Lower leg skin (tissue), 4 donors: Measurements from ENCODE around the gene SLC40A1. TPM values are rescaled to one million over a fixed set of nuclear protein-coding genes. Genes with fewer than 3 reads are reported as not detected.

Source experiments
- DNase-seq, 2 donors: peaks; one replicate each; pipeline ENCODE4 v3.0.0-alpha.2; 2019; ENCODE audit warnings: low spot score in 2 of 2
- H3K4me3 ChIP-seq: fragments of 200-600 bp; sonication (generic); 2 replicates; pipeline ENCODE4 v1.5.1; 2017; ENCODE audit warnings: mild to moderate bottlenecking, low read depth; ENCODE audit not compliant: poor library complexity, severe bottlenecking
- CTCF ChIP-seq, 3 donors: fragments of 450-650 bp; IDR thresholded peaks; one replicate each; pipeline ENCODE4 v1.5.1; 2016; ENCODE audit warnings: antibody characterized with exemption in 3 of 3, mild to moderate bottlenecking in 3 of 3, moderate library complexity in 2 of 3
- POLR2A ChIP-seq, 2 donors: fragments of 450-650 bp; IDR thresholded peaks; one replicate each; pipeline ENCODE4 v1.6.1; 2016 to 2017; ENCODE audit warnings: antibody characterized with exemption in 2 of 2, mild to moderate bottlenecking in 1 of 2, moderate library complexity in 1 of 2
- WGBS, 2 donors: methylation state at CpG; one replicate each; pipeline ENCODE4 v1.1.5; 2018; 5-methylcytosine and 5-hydroxymethylcytosine counted together
- intact Hi-C: fragments of 100-400 bp; cut with DNase I; formaldehyde crosslinking; loops from one replicate; pipeline ENCODE4 v1.15.0; 2023; ENCODE audit warnings: low total_unique reads
- total RNA-seq, 4 donors: library from RNA; depleted of rRNA; stranded (reverse); fragments of >200 nt; gene quantifications; one replicate each; pipeline ENCODE4 v1.1.0, GENCODE V29; 2016

The SLC40A1 gene
- total RNA-seq, 4 donors from 2014 or later, result 16.0 to 33.1 (median 18.1) TPM

- intact Hi-C loops, result no loop called here
- no peak overlapping the region for H3K4me3 ChIP-seq
- 87 to 91% methylated on average over 3 of the region's 3 CpGs for WGBS, 2 donors
- TF ChIP-seq CTCF (IDR thresholded peaks at IDR 0.05), result no peak
- TF ChIP-seq POLR2A (IDR thresholded peaks at IDR 0.05), result no peak
- DNase-seq, result no peak
Observed at GRCh38 chr2:189624648-189625355, 44.2 kb upstream of the SLC40A1 start.

- no peak overlapping the region for H3K4me3 ChIP-seq
- no peak for DNase-seq
- TF ChIP-seq CTCF (IDR thresholded peaks at IDR 0.05), result no peak
- no peak for TF ChIP-seq POLR2A (IDR thresholded peaks at IDR 0.05)
- intact Hi-C loops, result no loop called here
- WGBS, 2 donors, result 96 to 97% methylated on average over 1 of the region's 1 CpG
Observed at GRCh38 chr2:189623049-189623448, 42.5 kb upstream of the SLC40A1 start.

- intact Hi-C loops, result no loop called here
- TF ChIP-seq CTCF (IDR thresholded peaks at IDR 0.05) (no peak), POLR2A (IDR thresholded peaks at IDR 0.05) (no peak)
- no peak overlapping the region for H3K4me3 ChIP-seq
- no peak for DNase-seq
Observed at GRCh38 chr2:189621781-189622180, 41.2 kb upstream of the SLC40A1 start.

- WGBS, 2 donors, result 0% methylated on average over 1 of the region's 1 CpG
- no peak overlapping the region for H3K4me3 ChIP-seq
- DNase-seq, result no peak
- intact Hi-C loops, result no loop called here
- TF ChIP-seq POLR2A (IDR thresholded peaks at IDR 0.05) (no peak), CTCF (IDR thresholded peaks at IDR 0.05) (no peak)
Observed at GRCh38 chr2:189618197-189618596, 37.6 kb upstream of the SLC40A1 start.

GRCh38 chr2:189614585-189614984, 34.0 kb upstream of the SLC40A1 start:
- intact Hi-C loops, result no loop called here
- DNase-seq, result no peak
- no peak overlapping the region for H3K4me3 ChIP-seq
- TF ChIP-seq POLR2A (IDR thresholded peaks at IDR 0.05) (no peak), CTCF (IDR thresholded peaks at IDR 0.05) (no peak)
- WGBS, 2 donors, result 83 to 90% methylated on average over 4 of the region's 4 CpGs
